Ishikawa (cell line): Measurements from ENCODE around the gene PCMTD2.

ENCODE experiments used
- CEBPB ChIP-seq: IDR thresholded peaks from 2 replicates; pipeline ENCODE4 v1.6.1; 2012
- CREB1 ChIP-seq: IDR thresholded peaks from 2 replicates; pipeline ENCODE4 v1.6.1; 2012; ENCODE audit warnings: low read depth
- EGR1 ChIP-seq: IDR thresholded peaks from 2 replicates; pipeline ENCODE4 v1.6.1; 2012
- EP300 ChIP-seq: IDR thresholded peaks from 2 replicates; pipeline ENCODE4 v1.6.1; 2012; ENCODE audit warnings: borderline replicate concordance
- FOXM1 ChIP-seq: IDR thresholded peaks from 2 replicates; pipeline ENCODE4 v1.6.1; 2012; ENCODE audit warnings: low read depth, borderline replicate concordance
- MAX ChIP-seq: IDR thresholded peaks from 2 replicates; pipeline ENCODE4 v1.6.1; 2012
- NFIC ChIP-seq: IDR thresholded peaks from 2 replicates; pipeline ENCODE4 v1.6.1; 2012
- RAD21 ChIP-seq: IDR thresholded peaks from 2 replicates; pipeline ENCODE4 v1.6.1; 2012; ENCODE audit warnings: low read depth
- REST ChIP-seq: IDR thresholded peaks from 2 replicates; pipeline ENCODE4 v1.6.1; 2012; ENCODE audit warnings: low read depth, mild to moderate bottlenecking
- TAF1 ChIP-seq: IDR thresholded peaks from 2 replicates; pipeline ENCODE4 v1.6.1; 2012; ENCODE audit warnings: low read depth, mild to moderate bottlenecking
- TCF12 ChIP-seq: IDR thresholded peaks from 2 replicates; pipeline ENCODE4 v1.6.1; 2012; ENCODE audit warnings: low read depth
- TEAD4 ChIP-seq: IDR thresholded peaks from 2 replicates; pipeline ENCODE4 v1.6.1; 2012
- USF1 ChIP-seq: IDR thresholded peaks from 2 replicates; pipeline ENCODE4 v1.6.1; 2012
- YY1 ChIP-seq: IDR thresholded peaks from 2 replicates; pipeline ENCODE4 v1.6.1; 2012; ENCODE audit warnings: low read depth
- ZBTB7A ChIP-seq: IDR thresholded peaks from 2 replicates; pipeline ENCODE4 v1.6.1; 2012; ENCODE audit warnings: low read depth

PCMTD2 gene

GRCh38 chr20:64244870-64245603, 10.5 kb upstream of the PCMTD2 start:
- no peak for TF ChIP-seq FOXM1
- TF ChIP-seq CEBPB = no peak
- no peak for TF ChIP-seq RAD21
- no peak for TF ChIP-seq TAF1
- TF ChIP-seq YY1 = no peak
- no peak for TF ChIP-seq ZBTB7A
- TF ChIP-seq EP300 = no peak
- no peak for TF ChIP-seq EGR1
- no peak for TF ChIP-seq NFIC
- no peak for TF ChIP-seq USF1
- no peak for TF ChIP-seq CREB1
- no peak for TF ChIP-seq MAX
- TF ChIP-seq REST = no peak
- TF ChIP-seq TEAD4 = no peak
- TF ChIP-seq TCF12 = no peak

- TF ChIP-seq CEBPB = no peak
- no peak for TF ChIP-seq TCF12
- no peak for TF ChIP-seq FOXM1
- TF ChIP-seq NFIC = no peak
- TF ChIP-seq YY1 = no peak
- no peak for TF ChIP-seq EGR1
- no peak for TF ChIP-seq REST
- TF ChIP-seq TAF1 = no peak
- TF ChIP-seq CREB1 = no peak
- no peak for TF ChIP-seq TEAD4
- no peak for TF ChIP-seq ZBTB7A
- no peak for TF ChIP-seq RAD21
- TF ChIP-seq EP300 = no peak
- no peak for TF ChIP-seq MAX
- TF ChIP-seq USF1 = no peak
Measured at GRCh38 chr20:64245746-64246595, 9.6 kb upstream of the PCMTD2 start.

- TF ChIP-seq TEAD4 (no peak), EP300 (no peak), MAX (no peak), NFIC (no peak), CREB1 (no peak), TCF12 (no peak), RAD21 (no peak), EGR1 (no peak), TAF1 (no peak), FOXM1 (no peak), REST (no peak), ZBTB7A (no peak), USF1 (no peak), CEBPB (no peak), YY1 (no peak)
Measured at GRCh38 chr20:64246616-64247306, 8.8 kb upstream of the PCMTD2 start.
